ENCODE measurements around the gene MPV17. TPM values are rescaled to one million over a fixed set of nuclear protein-coding genes. Genes with fewer than 3 reads are reported as not detected.

MPV17 gene
- total and polyA plus RNA-seq, 9 of the 15 experiments (the other 6 are each of a cell fraction or from before 2014, with no cell fraction given), result 54.7 to 140 (median 70.2) TPM

GRCh38 chr2:27370026-27370815 lies 47.3 kb upstream of the MPV17 start, which contains the start of the genes EIF2B4 and SNX17 (continued):
- peak in 1 of 2 experiments; percentile 53; a peak in 1 of 4 replicates for TF ChIP-seq ZMIZ1 (IDR thresholded peaks at IDR 0.05; ENCODE audit: low read depth in 2 of 2, low read length in 2 of 2)
- TF ChIP-seq ZSCAN32 (CRISPR knock-in tag; IDR thresholded peaks at IDR 0.05), result 0 out of 2 replicates have a peak, but pooled peaks have one; percentile 44
- 0 out of 2 replicates have a peak, but pooled peaks have one; percentile 18 for TF ChIP-seq RERE (CRISPR knock-in tag; IDR thresholded peaks at IDR 0.05; ENCODE audit: borderline replicate concordance)
- TF ChIP-seq KDM4B (IDR thresholded peaks at IDR 0.05; ENCODE audit: borderline replicate concordance in 2 of 2, low read depth in 1 of 2), result peak in 1 of 2 experiments; percentile 91; a peak in 1 of 4 replicates
- no peak; the same call in none of the 2 replicates for TF ChIP-seq KAT7 (CRISPR knock-in tag; IDR thresholded peaks at IDR 0.05; ENCODE audit: borderline replicate concordance)
- peak in 1 of 2 experiments; percentile 78; a peak in 2 of 4 replicates for TF ChIP-seq TEAD1 (CRISPR knock-in tag; IDR thresholded peaks at IDR 0.05)
- TF ChIP-seq DDX20 (tag; IDR thresholded peaks at IDR 0.05; ENCODE audit: low read depth), result no peak
- peak; percentile 88 for TF ChIP-seq POLR2A (conservative IDR thresholded peaks at IDR 0.05)
- TF ChIP-seq RHOXF2B (CRISPR knock-in tag; conservative IDR thresholded peaks at IDR 0.05), result no peak
- TF ChIP-seq E2F3 (CRISPR knock-in tag; IDR thresholded peaks at IDR 0.05), result no peak
- TF ChIP-seq ZNF143 (CRISPR knock-in tag; IDR thresholded peaks at IDR 0.05), result peak; percentile 98
- peak; percentile 91; the same call in 1 of the 2 replicates for TF ChIP-seq ATF6 (CRISPR knock-in tag; IDR thresholded peaks at IDR 0.05)
- TF ChIP-seq EP400 (IDR thresholded peaks at IDR 0.05), result peak; percentile 89
- no peak for TF ChIP-seq ZNF408 (CRISPR knock-in tag; IDR thresholded peaks at IDR 0.05; ENCODE audit: low read depth)
- peak; percentile 80 to 85 for TF ChIP-seq NRF1 (conservative IDR thresholded peaks at IDR 0.05 in 1 of 2, IDR thresholded peaks at IDR 0.05 in 1 of 2)
- no peak for TF ChIP-seq TRIM24 (IDR thresholded peaks at IDR 0.05)
- TF ChIP-seq KDM1A (IDR thresholded peaks at IDR 0.05), result no peak

Measured in K562 (cell line).